GM19238 (cell line): ENCODE results near the gene GABPA.
"Not testable (repeated sequence)": the region's sequence is repeated elsewhere in the genome, so short reads cannot be mapped to it uniquely, and the experiment has no call there.

Source experiments
- DNase-seq: peaks from one replicate; pipeline ENCODE4 v3.0.0; 2011; ENCODE audit warnings: low spot score; ENCODE audit not compliant: insufficient read length

The GABPA gene

GRCh38 chr21:25737421-25737820, 2.6 kb downstream of the GABPA start:
- no peak for DNase-seq

- DNase-seq = no peak
Measured at GRCh38 chr21:25742900-25743299, 8.1 kb downstream of the GABPA start.

- no peak for DNase-seq
Measured at GRCh38 chr21:25744854-25745253, 10.1 kb downstream of the GABPA start.

- DNase-seq = no peak
Measured at GRCh38 chr21:25750085-25750484, 15.3 kb downstream of the GABPA start.

GRCh38 chr21:25752416-25752815, 17.6 kb downstream of the GABPA start:
- no peak for DNase-seq

- no peak for DNase-seq
Measured at GRCh38 chr21:25756190-25756932, 21.6 kb downstream of the GABPA start.

- DNase-seq = no peak
Measured at GRCh38 chr21:25757531-25757930, 22.8 kb downstream of the GABPA start.

- DNase-seq = no peak
Measured at GRCh38 chr21:25759573-25759972, 24.8 kb downstream of the GABPA start.

- no peak for DNase-seq
Measured at GRCh38 chr21:25760061-25760460, 25.3 kb downstream of the GABPA start.

- DNase-seq = no peak
Measured at GRCh38 chr21:25760677-25761076, 25.9 kb downstream of the GABPA start.

- no peak for DNase-seq
Measured at GRCh38 chr21:25764065-25764464, 29.3 kb downstream of the GABPA start.

- DNase-seq = no peak
Measured at GRCh38 chr21:25767921-25768320, 33.1 kb downstream of the GABPA start.

- DNase-seq = no peak
Measured at GRCh38 chr21:25772686-25773085, 37.9 kb downstream of the GABPA start.

GRCh38 chr21:25776440-25776839, 41.7 kb downstream of the GABPA start:
- DNase-seq = no peak

- DNase-seq = not testable (repeated sequence)
Measured at GRCh38 chr21:25778126-25778875, 43.5 kb downstream of the GABPA start.

- no peak for DNase-seq
Measured at GRCh38 chr21:25788677-25789076, 53.9 kb downstream of the GABPA start.

GRCh38 chr21:25790122-25790877, 55.5 kb downstream of the GABPA start:
- no peak for DNase-seq

GRCh38 chr21:25790878-25791204, 56.1 kb downstream of the GABPA start:
- no peak for DNase-seq

GRCh38 chr21:25791319-25791718, 56.5 kb downstream of the GABPA start:
- DNase-seq = no peak

- peak; percentile 55 for DNase-seq
Measured at GRCh38 chr21:25801217-25802014, 66.6 kb downstream of the GABPA start.

- DNase-seq = no peak
Measured at GRCh38 chr21:25806060-25806459, 71.3 kb downstream of the GABPA start.
